Effector memory CD4-positive, alpha-beta T cell (primary cell): Measurements from ENCODE around the gene TMEM260.

ENCODE experiments used
- DNase-seq, 3 donors: peaks; one replicate each; pipeline ENCODE4 v3.0.0-alpha.2; 2020
- H3K27ac ChIP-seq: 2 replicates; pipeline ENCODE4 v1.7.0; 2013; ENCODE audit warnings: mild to moderate bottlenecking, low read length, moderate library complexity; ENCODE audit not compliant: insufficient read depth, poor library complexity, severe bottlenecking
- H3K27me3 ChIP-seq: replicated peaks from 2 replicates; pipeline ENCODE4 v1.7.0; 2013; ENCODE audit warnings: mild to moderate bottlenecking, low read length; ENCODE audit not compliant: insufficient read depth, control insufficient read depth, poor library complexity, severe bottlenecking
- H3K36me3 ChIP-seq: 2 replicates; pipeline ENCODE4 v1.7.0; 2013; ENCODE audit warnings: mild to moderate bottlenecking, low read length, moderate library complexity; ENCODE audit not compliant: control insufficient read depth, insufficient read depth
- H3K4me1 ChIP-seq: 2 replicates; pipeline ENCODE4 v1.7.0; 2013; ENCODE audit warnings: low read length, mild to moderate bottlenecking; ENCODE audit not compliant: control insufficient read depth, insufficient read depth, poor library complexity, severe bottlenecking
- H3K4me3 ChIP-seq: 2 replicates; pipeline ENCODE4 v1.7.0; 2013; ENCODE audit warnings: low read length, low read depth, mild to moderate bottlenecking; ENCODE audit not compliant: insufficient read depth, poor library complexity, severe bottlenecking
- H3K9me3 ChIP-seq: 2 replicates; pipeline ENCODE4 v1.7.0; 2013; ENCODE audit warnings: mild to moderate bottlenecking, low read length, moderate library complexity; ENCODE audit not compliant: control insufficient read depth
- total RNA-seq, 3 donors: gene quantifications; one replicate each; lab custom pipeline; 2026; lab: John Stamatoyannopoulos, UW

TMEM260 gene
- 16.2 to 20.1 (median 16.4) reads per million in 3 donors for total RNA-seq

GRCh38 chr14:56579345-56580220 is at the start of gene TMEM260:
Gene TMEM260 (plus strand): TSS chr14:56579798. CDS start chr14:56579915, 117 bp downstream.
- no peaks in the 10 kb centered on the region for H3K27me3 ChIP-seq
- H3K27ac ChIP-seq: peak within 1 kb of the TSS; percentile 82
- no peaks in the 10 kb centered on the region for H3K9me3 ChIP-seq
- no peaks in the 10 kb centered on the region for H3K36me3 ChIP-seq
- H3K4me3 ChIP-seq: peak within 1 kb of the TSS; percentile 90
- DNase-seq: peak; percentile 78 to 84 (median 81)
- peaks cover 14% of the 10 kb centered on the region for H3K4me1 ChIP-seq

- no peaks in the 10 kb centered on the region for H3K4me1 ChIP-seq
- H3K9me3 ChIP-seq: no peaks in the 10 kb centered on the region
- H3K36me3 ChIP-seq: no peaks in the 10 kb centered on the region
- no peaks in the 10 kb centered on the region for H3K27me3 ChIP-seq
- H3K27ac ChIP-seq: no peak overlapping the region
- no peak overlapping the region for H3K4me3 ChIP-seq
- no peak for DNase-seq
Measured at GRCh38 chr14:56532546-56532945, 47.1 kb upstream of the TMEM260 start.

GRCh38 chr14:56534656-56535055 is 44.9 kb upstream of the TMEM260 start:
- no peaks in the 10 kb centered on the region for H3K4me1 ChIP-seq
- no peak overlapping the region for H3K27ac ChIP-seq
- H3K4me3 ChIP-seq: no peak overlapping the region
- no peaks in the 10 kb centered on the region for H3K36me3 ChIP-seq
- DNase-seq: no peak
- H3K27me3 ChIP-seq: no peaks in the 10 kb centered on the region
- H3K9me3 ChIP-seq: no peaks in the 10 kb centered on the region

- H3K27me3 ChIP-seq: no peaks in the 10 kb centered on the region
Measured at GRCh38 chr14:56539862-56540261, 39.7 kb upstream of the TMEM260 start.

GRCh38 chr14:56543436-56543835 is 36.2 kb upstream of the TMEM260 start:
- H3K36me3 ChIP-seq: no peaks in the 10 kb centered on the region
- no peaks in the 10 kb centered on the region for H3K9me3 ChIP-seq
- H3K27ac ChIP-seq: no peak overlapping the region
- no peaks in the 10 kb centered on the region for H3K27me3 ChIP-seq
- no peaks in the 10 kb centered on the region for H3K4me1 ChIP-seq
- H3K4me3 ChIP-seq: no peak overlapping the region
- DNase-seq: no peak

More at GRCh38 chr14:56539862-56540261, 39.7 kb upstream of the TMEM260 start:
- H3K9me3 ChIP-seq: no peaks in the 10 kb centered on the region
- H3K4me1 ChIP-seq: no peaks in the 10 kb centered on the region
- no peaks in the 10 kb centered on the region for H3K36me3 ChIP-seq
- no peak overlapping the region for H3K4me3 ChIP-seq
- no peak overlapping the region for H3K27ac ChIP-seq
- DNase-seq: no peak

- DNase-seq: no peak
- Histone ChIP-seq H3K27me3 (no peaks in the 10 kb centered on the region), H3K4me3 (no peak overlapping the region), H3K4me1 (no peaks in the 10 kb centered on the region), H3K9me3 (no peaks in the 10 kb centered on the region), H3K36me3 (no peaks in the 10 kb centered on the region), H3K27ac (no peak overlapping the region)
Measured at GRCh38 chr14:56549721-56550120, 29.9 kb upstream of the TMEM260 start.

- no peak for DNase-seq
- Histone ChIP-seq H3K27ac (no peak overlapping the region), H3K4me1 (no peaks in the 10 kb centered on the region), H3K27me3 (no peaks in the 10 kb centered on the region), H3K36me3 (no peaks in the 10 kb centered on the region), H3K9me3 (no peaks in the 10 kb centered on the region), H3K4me3 (no peak overlapping the region)
Measured at GRCh38 chr14:56552615-56553014, 27.0 kb upstream of the TMEM260 start.

GRCh38 chr14:56554301-56554700 is 25.3 kb upstream of the TMEM260 start:
- Histone ChIP-seq H3K9me3 (no peaks in the 10 kb centered on the region), H3K4me1 (no peaks in the 10 kb centered on the region), H3K4me3 (no peak overlapping the region), H3K27me3 (no peaks in the 10 kb centered on the region), H3K36me3 (no peaks in the 10 kb centered on the region), H3K27ac (no peak overlapping the region)
- DNase-seq: no peak

- no peaks in the 10 kb centered on the region for H3K9me3 ChIP-seq
- DNase-seq: no peak
- no peaks in the 10 kb centered on the region for H3K36me3 ChIP-seq
- no peaks in the 10 kb centered on the region for H3K4me1 ChIP-seq
- no peak overlapping the region for H3K27ac ChIP-seq
- H3K4me3 ChIP-seq: no peak overlapping the region
- no peaks in the 10 kb centered on the region for H3K27me3 ChIP-seq
Measured at GRCh38 chr14:56555921-56556570, 23.6 kb upstream of the TMEM260 start.

- H3K4me3 ChIP-seq: no peak overlapping the region
- no peaks in the 10 kb centered on the region for H3K4me1 ChIP-seq
- H3K36me3 ChIP-seq: no peaks in the 10 kb centered on the region
- no peaks in the 10 kb centered on the region for H3K27me3 ChIP-seq
- H3K27ac ChIP-seq: no peak overlapping the region
- H3K9me3 ChIP-seq: no peaks in the 10 kb centered on the region
- no peak for DNase-seq
Measured at GRCh38 chr14:56559182-56559581, 20.4 kb upstream of the TMEM260 start.
